K562 (cell line): ENCODE data around the gene GAPDH. TPM values are rescaled to one million over a fixed set of nuclear protein-coding genes. Genes with fewer than 3 reads are reported as not detected.

Experiments used
- BRCA1 ChIP-seq, 2 experiments: fragments of 450-650 bp in 1 of 2; sonication (generic) in 1 of 2; formaldehyde crosslinking in 1 of 2; IDR thresholded peaks; 2 replicates each; pipeline versions ENCODE4 v1.5.0 to v1.6.1; 2017 to 2020; ENCODE audit warnings: mild to moderate bottlenecking in 1 of 2, missing genetic modification reagents in 1 of 2
- DDX20 ChIP-seq: fragments of 450-650 bp; IDR thresholded peaks from 2 replicates; pipeline ENCODE4 v1.6.1; 2016; ENCODE audit warnings: missing genetic modification characterization, low read depth, mild to moderate bottlenecking, missing compliant biosample characterization, moderate library complexity
- HLTF ChIP-seq: fragments of 450-650 bp; IDR thresholded peaks from 2 replicates; pipeline ENCODE4 v1.6.1; 2016
- PHB ChIP-seq: fragments of 250-450 bp; sonication (Bioruptor Pico); IDR thresholded peaks from 2 replicates; pipeline ENCODE4 v1.5.0; 2021
- PTBP1 ChIP-seq: fragments of 200-400 bp; formaldehyde crosslinking; IDR thresholded peaks from 2 replicates; pipeline ENCODE4 v1.6.1; 2017; ENCODE audit warnings: low read depth, low read length
- REST ChIP-seq, 2 experiments: fragments of 450-650 bp; formaldehyde crosslinking in 1 of 2; IDR thresholded peaks; 2 replicates each; pipeline versions ENCODE4 v1.4.0 to v1.6.1; 2014 to 2020; ENCODE audit warnings: mild to moderate bottlenecking in 2 of 2, borderline replicate concordance in 1 of 2, low read depth in 1 of 2
- SAP30 ChIP-seq: fragments of 200-600 bp; sonication (generic); IDR thresholded peaks from 2 replicates; pipeline ENCODE4 v1.6.1; 2012; ENCODE audit warnings: borderline replicate concordance, low read depth, mild to moderate bottlenecking, moderate library complexity, low read length, control low read depth, inconsistent platforms; ENCODE audit not compliant: insufficient read depth, poor library complexity, severe bottlenecking
- SMARCA5 ChIP-seq: fragments of 450-650 bp; IDR thresholded peaks from 2 replicates; pipeline ENCODE4 v1.6.1; 2016
- SRSF9 ChIP-seq: fragments of 200-400 bp; formaldehyde crosslinking; IDR thresholded peaks from 2 replicates; pipeline ENCODE4 v1.6.1; 2017; ENCODE audit warnings: low read depth, low read length, borderline replicate concordance
- STAT5B ChIP-seq: fragments of 250-450 bp; sonication (Bioruptor Pico); IDR thresholded peaks from 2 replicates; pipeline ENCODE4 v1.8.0; 2021; ENCODE audit warnings: mild to moderate bottlenecking, inconsistent platforms
- YY1 ChIP-seq, 3 experiments: IDR thresholded peaks; 2 replicates each; pipeline ENCODE4 v1.6.1; 2011; ENCODE audit warnings: low read length in 2 of 3, mild to moderate bottlenecking in 2 of 3, moderate library complexity in 2 of 3, borderline replicate concordance in 1 of 3, control low read depth in 1 of 3, low read depth in 1 of 3; ENCODE audit not compliant: insufficient read depth in 3 of 3, insufficient replicate concordance in 2 of 3, control insufficient read depth in 1 of 3, insufficient read length in 1 of 3; ENCODE audit errors: extremely low read depth in 1 of 3
- ZEB2 ChIP-seq: fragments of 450-650 bp; IDR thresholded peaks from 2 replicates; pipeline ENCODE4 v1.6.1; 2016
- ZNF12 ChIP-seq: sonication (generic); formaldehyde crosslinking; IDR thresholded peaks from 2 replicates; pipeline ENCODE4 v1.4.0; 2020; ENCODE audit warnings: mild to moderate bottlenecking, missing genetic modification reagents
- ZNF184 ChIP-seq: sonication (generic); formaldehyde crosslinking; IDR thresholded peaks from 2 replicates; pipeline ENCODE4 v1.5.0; 2020; ENCODE audit warnings: missing genetic modification reagents
- ZNF644 ChIP-seq: fragments of 200-800 bp; sonication (Bioruptor generic); IDR thresholded peaks from 2 replicates; pipeline ENCODE4 v1.6.1; 2016; ENCODE audit warnings: low read depth, missing genetic modification characterization, missing compliant biosample characterization
- polyA plus RNA-seq, 8 experiments: library from polyadenylated mRNA; depleted of rRNA in 4 of 8; stranded (reverse) in 5 of 8; unstranded in 3 of 8; fragments of >200 nt; fragmentation: Nextera tagmentation in 2 of 8; fragmentation: Illumina TruSeq in 1 of 8; extraction: Ambion mirVana in 2 of 8; extraction: Trizol in 1 of 8; gene quantifications; 2 replicates each; pipeline versions ENCODE4 v1.2.1 to v1.2.3, GENCODE V29; 2011 to 2014; ENCODE audit warnings: inconsistent platforms in 1 of 8, missing spikeins in 1 of 8
- total RNA-seq, 7 experiments: library from RNA; depleted of rRNA in 6 of 7; stranded (reverse); fragments of >200 nt in 6 of 7; fragmentation: Illumina TruSeq in 2 of 7; extraction: Trizol in 2 of 7; gene quantifications; 2 replicates each; pipeline versions ENCODE4 v1.2.1 to v1.2.3, GENCODE V29; 2011 to 2021; ENCODE audit warnings: low replicate concordance in 1 of 7
- TF ChIP-seq, protein P1 (sequence below): fragments of 450-650 bp; IDR thresholded peaks from 2 replicates; pipeline ENCODE4 v1.6.1; 2017; ENCODE audit warnings: mild to moderate bottlenecking, moderate library complexity

GAPDH gene
- total and polyA plus RNA-seq, 9 of the 15 experiments (the other 6 are each of a cell fraction or from before 2014, with no cell fraction given): 2,206 to 6,793 (median 4,217) TPM

DNA sequence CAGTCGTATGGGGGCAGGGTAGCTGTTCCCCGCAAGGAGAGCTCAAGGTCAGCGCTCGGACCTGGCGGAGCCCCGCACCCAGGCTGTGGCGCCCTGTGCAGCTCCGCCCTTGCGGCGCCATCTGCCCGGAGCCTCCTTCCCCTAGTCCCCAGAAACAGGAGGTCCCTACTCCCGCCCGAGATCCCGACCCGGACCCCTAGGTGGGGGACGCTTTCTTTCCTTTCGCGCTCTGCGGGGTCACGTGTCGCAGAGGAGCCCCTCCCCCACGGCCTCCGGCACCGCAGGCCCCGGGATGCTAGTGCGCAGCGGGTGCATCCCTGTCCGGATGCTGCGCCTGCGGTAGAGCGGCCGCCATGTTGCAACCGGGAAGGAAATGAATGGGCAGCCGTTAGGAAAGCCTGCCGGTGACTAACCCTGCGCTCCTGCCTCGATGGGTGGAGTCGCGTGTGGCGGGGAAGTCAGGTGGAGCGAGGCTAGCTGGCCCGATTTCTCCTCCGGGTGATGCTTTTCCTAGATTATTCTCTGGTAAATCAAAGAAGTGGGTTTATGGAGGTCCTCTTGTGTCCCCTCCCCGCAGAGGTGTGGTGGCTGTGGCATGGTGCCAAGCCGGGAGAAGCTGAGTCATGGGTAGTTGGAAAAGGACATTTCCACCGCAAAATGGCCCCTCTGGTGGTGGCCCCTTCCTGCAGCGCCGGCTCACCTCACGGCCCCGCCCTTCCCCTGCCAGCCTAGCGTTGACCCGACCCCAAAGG lies 804 bp downstream of the GAPDH start (continued):
- TF ChIP-seq, protein P1, sequence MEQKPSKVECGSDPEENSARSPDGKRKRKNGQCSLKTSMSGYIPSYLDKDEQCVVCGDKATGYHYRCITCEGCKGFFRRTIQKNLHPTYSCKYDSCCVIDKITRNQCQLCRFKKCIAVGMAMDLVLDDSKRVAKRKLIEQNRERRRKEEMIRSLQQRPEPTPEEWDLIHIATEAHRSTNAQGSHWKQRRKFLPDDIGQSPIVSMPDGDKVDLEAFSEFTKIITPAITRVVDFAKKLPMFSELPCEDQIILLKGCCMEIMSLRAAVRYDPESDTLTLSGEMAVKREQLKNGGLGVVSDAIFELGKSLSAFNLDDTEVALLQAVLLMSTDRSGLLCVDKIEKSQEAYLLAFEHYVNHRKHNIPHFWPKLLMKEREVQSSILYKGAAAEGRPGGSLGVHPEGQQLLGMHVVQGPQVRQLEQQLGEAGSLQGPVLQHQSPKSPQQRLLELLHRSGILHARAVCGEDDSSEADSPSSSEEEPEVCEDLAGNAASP: no peak
- TF ChIP-seq REST (IDR thresholded peaks at IDR 0.05; ENCODE audit: borderline replicate concordance) (no peak), REST (CRISPR knock-in tag; IDR thresholded peaks at IDR 0.05; ENCODE audit: low read depth) (no peak), ZNF644 (tag) (no peak), YY1 (IDR thresholded peaks at IDR 0.05; ENCODE audit: borderline replicate concordance in 1 of 3, control insufficient read depth in 1 of 3, extremely low read depth in 1 of 3, insufficient read depth in 3 of 3, insufficient read length in 1 of 3, insufficient replicate concordance in 2 of 3, low read depth in 1 of 3, low read length in 2 of 3) (peak; percentile 44 to 79 (median 66)), ZEB2 (no peak), SAP30 (peak; percentile 61), PHB (CRISPR knock-in tag) (no peak), BRCA1 (IDR thresholded peaks at IDR 0.05) (no peak), BRCA1 (CRISPR knock-in tag; IDR thresholded peaks at IDR 0.05) (no peak), DDX20 (no peak), ZNF184 (no peak), ZNF12 (CRISPR knock-in tag) (no peak), PTBP1 (no peak), SRSF9 (no peak), HLTF (no peak), SMARCA5 (no peak), STAT5B (CRISPR knock-in tag) (no peak)
